Gastrocnemius medialis (tissue), 4 donors: ENCODE measurements around the gene BARHL2.

Source experiments
- POLR2A ChIP-seq, 2 donors: fragments of 450-650 bp; IDR thresholded peaks; one replicate each; pipeline ENCODE4 v1.6.1; 2017; ENCODE audit warnings: antibody characterized with exemption in 2 of 2, mild to moderate bottlenecking in 2 of 2, moderate library complexity in 2 of 2
- TF ChIP-seq, protein P1 (sequence below), 5 experiments: fragments of 450-650 bp in 3 of 5; fragments of 200-600 bp in 2 of 5; sonication (generic) in 2 of 5; IDR thresholded peaks in 4 of 5; conservative IDR thresholded peaks in 1 of 5; 1 replicate in 4 of 5; 2 replicates in 1 of 5; pipeline ENCODE4 v1.5.1; 2016 to 2019; ENCODE audit warnings: antibody characterized with exemption in 5 of 5, mild to moderate bottlenecking in 3 of 5, moderate library complexity in 3 of 5

GRCh38 chr1:90753556-90753955, 36.5 kb upstream of the BARHL2 start:
- TF ChIP-seq, protein P1, sequence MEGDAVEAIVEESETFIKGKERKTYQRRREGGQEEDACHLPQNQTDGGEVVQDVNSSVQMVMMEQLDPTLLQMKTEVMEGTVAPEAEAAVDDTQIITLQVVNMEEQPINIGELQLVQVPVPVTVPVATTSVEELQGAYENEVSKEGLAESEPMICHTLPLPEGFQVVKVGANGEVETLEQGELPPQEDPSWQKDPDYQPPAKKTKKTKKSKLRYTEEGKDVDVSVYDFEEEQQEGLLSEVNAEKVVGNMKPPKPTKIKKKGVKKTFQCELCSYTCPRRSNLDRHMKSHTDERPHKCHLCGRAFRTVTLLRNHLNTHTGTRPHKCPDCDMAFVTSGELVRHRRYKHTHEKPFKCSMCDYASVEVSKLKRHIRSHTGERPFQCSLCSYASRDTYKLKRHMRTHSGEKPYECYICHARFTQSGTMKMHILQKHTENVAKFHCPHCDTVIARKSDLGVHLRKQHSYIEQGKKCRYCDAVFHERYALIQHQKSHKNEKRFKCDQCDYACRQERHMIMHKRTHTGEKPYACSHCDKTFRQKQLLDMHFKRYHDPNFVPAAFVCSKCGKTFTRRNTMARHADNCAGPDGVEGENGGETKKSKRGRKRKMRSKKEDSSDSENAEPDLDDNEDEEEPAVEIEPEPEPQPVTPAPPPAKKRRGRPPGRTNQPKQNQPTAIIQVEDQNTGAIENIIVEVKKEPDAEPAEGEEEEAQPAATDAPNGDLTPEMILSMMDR (IDR thresholded peaks at IDR 0.05 in 4 of 5, conservative IDR thresholded peaks at IDR 0.05 in 1 of 5) = no peak
- TF ChIP-seq POLR2A (IDR thresholded peaks at IDR 0.05) = no peak
